ENCODE results near the gene DRGX. TPM values are rescaled to one million over a fixed set of nuclear protein-coding genes. Genes with fewer than 3 reads are reported as not detected.

Gene DRGX
- total RNA-seq, 4 donors from 2014 or later, result not detected

- H3K9me3 ChIP-seq, result no peaks in the 10 kb centered on the region
- no peaks in the 10 kb centered on the region for H3K36me3 ChIP-seq
- TF ChIP-seq POLR2A (IDR thresholded peaks at IDR 0.05), result no peak
- no peak for TF ChIP-seq CTCF (IDR thresholded peaks at IDR 0.05)
- TF ChIP-seq EP300 (IDR thresholded peaks at IDR 0.05), result no peak
- WGBS, 2 donors, result 85 to 90% methylated on average over 3 of the region's 3 CpGs
- no peak overlapping the region for H3K4me3 ChIP-seq
- H3K4me1 ChIP-seq, result no peaks in the 10 kb centered on the region
- H3K27ac ChIP-seq, result no peak overlapping the region
- DNase-seq (ENCODE audit: low spot score in 2 of 2), result no peak
- no peaks in the 10 kb centered on the region for H3K27me3 ChIP-seq
Observed at GRCh38 chr10:49371967-49372366, 23.9 kb downstream of the DRGX start.

GRCh38 chr10:49370326-49371100 is 25.4 kb downstream of the DRGX start:
- H3K4me1 ChIP-seq, result no peaks in the 10 kb centered on the region
- H3K36me3 ChIP-seq, result no peaks in the 10 kb centered on the region
- no peak overlapping the region for H3K27ac ChIP-seq
- TF ChIP-seq POLR2A (IDR thresholded peaks at IDR 0.05), result no peak
- 77 to 84% methylated on average over 8 of the region's 8 CpGs for WGBS, 2 donors
- H3K27me3 ChIP-seq, result no peaks in the 10 kb centered on the region
- H3K9me3 ChIP-seq, result no peaks in the 10 kb centered on the region
- no peak overlapping the region for H3K4me3 ChIP-seq
- no peak for DNase-seq (ENCODE audit: low spot score in 2 of 2)

GRCh38 chr10:49369216-49370162 is 26.4 kb downstream of the DRGX start:
- Histone ChIP-seq H3K9me3 (no peaks in the 10 kb centered on the region), H3K27ac (no peak overlapping the region), H3K4me1 (no peaks in the 10 kb centered on the region), H3K4me3 (no peak overlapping the region), H3K36me3 (no peaks in the 10 kb centered on the region), H3K27me3 (no peaks in the 10 kb centered on the region)
- no peak for DNase-seq (ENCODE audit: low spot score in 2 of 2)
- TF ChIP-seq CTCF (IDR thresholded peaks at IDR 0.05), result no peak
- no peak for TF ChIP-seq EP300 (IDR thresholded peaks at IDR 0.05)
- TF ChIP-seq POLR2A (IDR thresholded peaks at IDR 0.05), result no peak
- 64 to 71% methylated on average over 12 to 14 of the region's 14 CpGs for WGBS, 2 donors

GRCh38 chr10:49368256-49368655 is 27.6 kb downstream of the DRGX start:
- no peaks in the 10 kb centered on the region for H3K4me1 ChIP-seq
- no peaks in the 10 kb centered on the region for H3K9me3 ChIP-seq
- no peak overlapping the region for H3K27ac ChIP-seq
- 84 to 86% methylated on average over 2 to 3 of the region's 4 CpGs for WGBS, 2 donors
- no peak for TF ChIP-seq EP300 (IDR thresholded peaks at IDR 0.05)
- no peak for TF ChIP-seq CTCF (IDR thresholded peaks at IDR 0.05)
- no peak for TF ChIP-seq POLR2A (IDR thresholded peaks at IDR 0.05)
- H3K36me3 ChIP-seq, result no peaks in the 10 kb centered on the region
- no peak for DNase-seq (ENCODE audit: low spot score in 2 of 2)
- H3K4me3 ChIP-seq, result no peak overlapping the region
- no peaks in the 10 kb centered on the region for H3K27me3 ChIP-seq

- 39 to 48% methylated on average over 5 of the region's 5 CpGs for WGBS, 2 donors
- no peak overlapping the region for H3K27ac ChIP-seq
- no peak for DNase-seq (ENCODE audit: low spot score in 2 of 2)
- no peaks in the 10 kb centered on the region for H3K4me1 ChIP-seq
- H3K4me3 ChIP-seq, result no peak overlapping the region
- H3K36me3 ChIP-seq, result no peaks in the 10 kb centered on the region
- TF ChIP-seq CTCF (IDR thresholded peaks at IDR 0.05) (no peak), EP300 (IDR thresholded peaks at IDR 0.05) (no peak), POLR2A (IDR thresholded peaks at IDR 0.05) (no peak)
- H3K27me3 ChIP-seq, result no peaks in the 10 kb centered on the region
- no peaks in the 10 kb centered on the region for H3K9me3 ChIP-seq
Observed at GRCh38 chr10:49367600-49367999, 28.3 kb downstream of the DRGX start.

All from tibial nerve (tissue), 4 donors.